Osteocyte (in vitro differentiated cells): ENCODE data around the gene MAML2. TPM values are rescaled to one million over a fixed set of nuclear protein-coding genes. Genes with fewer than 3 reads are reported as not detected.

Experiments
- DNase-seq: peaks from one replicate; pipeline ENCODE4 v3.0.0; 2021; ENCODE audit warnings: mixed read lengths; ENCODE audit not compliant: unreplicated experiment; ENCODE audit errors: extremely low spot score
- H3K27ac Mint-ChIP-seq: one replicate; pipeline ENCODE4 v1.8.0; 2021; ENCODE audit warnings: mild to moderate bottlenecking, mixed read lengths; ENCODE audit not compliant: unreplicated experiment
- H3K27me3 Mint-ChIP-seq: one replicate; pipeline ENCODE4 v1.8.0; 2021; ENCODE audit warnings: mixed read lengths; ENCODE audit not compliant: unreplicated experiment
- H3K36me3 Mint-ChIP-seq: one replicate; pipeline ENCODE4 v1.8.0; 2021; ENCODE audit warnings: mixed read lengths; ENCODE audit not compliant: unreplicated experiment
- H3K4me1 Mint-ChIP-seq: one replicate; pipeline ENCODE4 v1.8.0; 2021; ENCODE audit warnings: mixed read lengths; ENCODE audit not compliant: unreplicated experiment
- H3K4me3 Mint-ChIP-seq: one replicate; pipeline ENCODE4 v1.8.0; 2021; ENCODE audit warnings: mild to moderate bottlenecking, moderate library complexity, mixed read lengths; ENCODE audit not compliant: unreplicated experiment
- H3K9me3 Mint-ChIP-seq: one replicate; pipeline ENCODE4 v1.8.0; 2021; ENCODE audit warnings: mixed read lengths; ENCODE audit not compliant: unreplicated experiment
- CTCF ChIP-seq: fragments of 200-600 bp; sonication (generic); IDR thresholded peaks from 2 replicates; pipeline ENCODE4 v1.5.0; 2021; ENCODE audit warnings: antibody characterized with exemption, mild to moderate bottlenecking, moderate library complexity
- total RNA-seq: library from RNA; stranded (reverse); gene quantifications from 2 replicates; pipeline ENCODE4 v1.2.1, GENCODE V29; 2021

Gene MAML2
- total RNA-seq, 1 donor from 2014 or later, result 29.3 TPM

- no peak overlapping the region for H3K4me3 Mint-ChIP-seq
- no peak for TF ChIP-seq CTCF
- peak overlapping the region; percentile 77 for H3K27ac Mint-ChIP-seq
- no peaks in the 10 kb centered on the region for H3K9me3 Mint-ChIP-seq
- no peaks in the 10 kb centered on the region for H3K27me3 Mint-ChIP-seq
- no peak for DNase-seq
- H3K36me3 Mint-ChIP-seq, result peaks cover 4% of the 10 kb centered on the region
- peaks cover 52% of the 10 kb centered on the region for H3K4me1 Mint-ChIP-seq
Observed at GRCh38 chr11:96279018-96279895, 63.7 kb downstream of the MAML2 start.

GRCh38 chr11:96278039-96278897, 64.7 kb downstream of the MAML2 start:
- Mint-ChIP-seq H3K27ac (peak overlapping the region; percentile 77), H3K4me1 (peaks cover 54% of the 10 kb centered on the region), H3K9me3 (no peaks in the 10 kb centered on the region), H3K27me3 (no peaks in the 10 kb centered on the region), H3K4me3 (no peak overlapping the region), H3K36me3 (peaks cover 4% of the 10 kb centered on the region)
- TF ChIP-seq CTCF, result no peak
- DNase-seq, result no peak

GRCh38 chr11:96277696-96278038, 65.3 kb downstream of the MAML2 start:
- Mint-ChIP-seq H3K27me3 (no peaks in the 10 kb centered on the region), H3K36me3 (peaks cover 4% of the 10 kb centered on the region), H3K27ac (peak overlapping the region; percentile 77)

GRCh38 chr11:96276836-96277235, 66.2 kb downstream of the MAML2 start:
- Mint-ChIP-seq H3K27ac (peak overlapping the region; percentile 90), H3K4me3 (no peak overlapping the region), H3K36me3 (peaks cover 2% of the 10 kb centered on the region), H3K27me3 (no peaks in the 10 kb centered on the region), H3K4me1 (peaks cover 59% of the 10 kb centered on the region), H3K9me3 (no peaks in the 10 kb centered on the region)
- TF ChIP-seq CTCF, result no peak
- no peak for DNase-seq

More at GRCh38 chr11:96277696-96278038, 65.3 kb downstream of the MAML2 start:
- TF ChIP-seq CTCF, result no peak
- Mint-ChIP-seq H3K4me3 (no peak overlapping the region), H3K9me3 (no peaks in the 10 kb centered on the region), H3K4me1 (peaks cover 56% of the 10 kb centered on the region)
- DNase-seq, result no peak
